Activated naive CD4-positive, alpha-beta T cell treated with anti-CD3 and anti-CD28 coated beads, Interleukin-2, amount 50 U/mL, for 24 hours (primary cell): ENCODE measurements around the gene SLU7.

Experiments used
- H3K27ac Mint-ChIP-seq: one replicate; pipeline ENCODE4 v1.8.0; 2021; ENCODE audit warnings: mild to moderate bottlenecking, mixed read lengths
- H3K27me3 Mint-ChIP-seq: one replicate; pipeline ENCODE4 v1.8.0; 2021; ENCODE audit warnings: mixed read lengths
- H3K36me3 Mint-ChIP-seq: one replicate; pipeline ENCODE4 v1.8.0; 2021; ENCODE audit warnings: mixed read lengths
- H3K4me1 Mint-ChIP-seq: one replicate; pipeline ENCODE4 v1.8.0; 2021; ENCODE audit warnings: mixed read lengths
- H3K4me3 Mint-ChIP-seq: one replicate; pipeline ENCODE4 v1.8.0; 2021; ENCODE audit warnings: mild to moderate bottlenecking, mixed read lengths
- H3K9me3 Mint-ChIP-seq: one replicate; pipeline ENCODE4 v1.8.0; 2021; ENCODE audit warnings: mixed read lengths

Gene SLU7

DNA sequence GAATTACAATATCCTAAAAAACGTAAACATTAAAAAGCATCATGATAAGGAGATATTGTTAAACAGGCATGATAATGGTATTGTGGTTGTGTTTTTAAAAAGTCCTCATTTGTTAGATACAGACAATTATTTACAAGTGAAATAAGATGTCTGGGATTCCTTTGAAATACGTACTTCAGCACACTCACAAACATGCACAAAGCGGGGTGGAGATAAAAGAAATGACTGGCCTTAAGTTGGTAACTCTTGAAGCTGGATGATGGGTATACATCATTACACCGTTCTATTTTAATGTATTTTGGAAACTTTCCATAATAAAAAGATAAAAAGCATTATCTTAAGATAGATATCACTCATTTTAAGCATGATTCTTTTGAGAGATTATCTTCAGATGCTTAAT is 20.1 kb downstream of the SLU7 start:
- Mint-ChIP-seq H3K4me1 (peaks cover 19% of the 10 kb centered on the region), H3K27ac (no peak overlapping the region), H3K27me3 (no peaks in the 10 kb centered on the region), H3K9me3 (no peaks in the 10 kb centered on the region), H3K4me3 (peak overlapping the region; percentile 93), H3K36me3 (peaks cover 6% of the 10 kb centered on the region)

DNA sequence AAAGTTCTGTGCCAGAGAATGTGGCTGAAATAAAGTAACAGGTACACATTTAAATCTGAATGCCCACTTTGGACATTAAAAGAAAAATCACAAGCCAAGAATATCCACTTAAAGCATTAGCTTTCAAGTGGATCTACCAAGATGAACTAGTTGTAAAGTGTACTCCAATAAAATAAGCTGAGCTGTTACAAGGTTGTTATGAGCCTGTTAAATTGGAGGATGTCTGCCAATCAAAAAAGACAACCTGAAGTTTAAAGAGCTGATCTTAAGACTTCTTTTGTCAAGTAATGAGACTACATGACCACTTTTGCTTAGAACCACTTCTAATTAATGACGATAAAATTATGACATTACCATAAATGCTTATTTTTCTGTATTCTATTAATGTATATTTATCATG is 21.4 kb downstream of the SLU7 start:
- peaks cover 2% of the 10 kb centered on the region for H3K36me3 Mint-ChIP-seq

DNA sequence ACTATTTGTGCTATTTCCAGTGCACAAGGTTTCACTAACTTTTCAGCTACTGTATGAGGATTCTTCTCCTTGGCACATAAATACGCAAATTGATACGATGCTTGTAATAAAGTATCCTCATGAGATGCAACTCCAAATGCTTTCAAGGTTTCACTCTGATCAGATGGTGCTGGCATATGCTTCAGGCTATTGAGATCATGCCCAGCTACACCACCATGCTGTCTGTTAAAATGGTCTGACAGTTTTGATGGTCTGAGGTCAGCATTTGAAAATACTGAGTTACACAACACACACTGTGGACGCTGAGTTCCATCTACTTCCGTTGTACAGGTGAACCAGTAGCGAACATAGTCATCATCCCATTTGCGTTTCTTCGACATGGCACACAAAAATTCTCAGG is 23.8 kb downstream of the SLU7 start:
- Mint-ChIP-seq H3K4me1 (peaks cover 13% of the 10 kb centered on the region), H3K4me3 (no peak overlapping the region)

More for the DNA sequence above, 21.4 kb downstream of the SLU7 start:
- H3K9me3 Mint-ChIP-seq: no peaks in the 10 kb centered on the region
- H3K27ac Mint-ChIP-seq: no peak overlapping the region
- H3K4me3 Mint-ChIP-seq: no peak overlapping the region
- H3K4me1 Mint-ChIP-seq: peaks cover 19% of the 10 kb centered on the region
- no peaks in the 10 kb centered on the region for H3K27me3 Mint-ChIP-seq

DNA sequence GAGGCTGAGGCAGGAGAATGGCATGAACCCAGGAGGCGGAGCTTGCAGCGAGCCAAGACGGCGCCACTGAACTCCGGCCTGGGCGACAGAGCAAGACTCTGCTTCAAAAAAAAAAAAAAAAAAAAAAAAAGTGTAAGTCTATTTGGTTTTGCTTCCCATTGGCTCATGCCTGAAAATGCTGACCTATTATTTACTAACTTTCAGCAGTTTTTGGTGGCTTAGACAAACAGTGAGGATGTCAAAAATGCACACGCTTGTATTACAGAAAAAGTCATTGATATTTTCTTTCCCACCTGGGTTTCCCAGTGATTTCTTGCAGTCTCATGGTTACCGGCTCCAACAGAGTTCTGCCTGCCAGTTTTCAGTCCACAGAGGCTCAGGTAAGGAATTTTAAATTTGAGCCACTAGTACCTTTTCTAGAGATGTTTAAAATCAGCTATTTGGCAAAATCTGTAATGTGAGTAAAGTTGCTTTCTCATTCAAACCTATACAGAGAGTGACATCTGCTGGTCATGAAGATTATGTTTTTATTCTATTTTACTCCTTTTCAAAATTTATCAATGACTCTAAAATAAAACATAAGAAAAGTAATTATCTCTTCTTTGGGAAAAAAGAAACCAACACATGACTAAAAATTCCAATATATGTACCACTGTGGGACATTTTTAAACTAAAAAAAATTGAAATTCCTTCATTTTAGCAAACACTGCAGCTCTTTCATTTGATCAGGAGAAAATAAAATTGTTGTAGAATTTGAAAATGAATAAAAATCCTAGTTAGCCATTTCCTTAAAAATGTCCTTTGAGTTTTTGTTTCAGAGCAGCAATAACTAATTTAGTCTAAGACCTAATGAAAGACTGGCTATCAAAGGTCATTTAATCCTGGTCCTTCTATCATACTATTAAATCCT is 27.8 kb downstream of the SLU7 start:
- Mint-ChIP-seq H3K9me3 (peaks cover 8% of the 10 kb centered on the region), H3K4me1 (no peaks in the 10 kb centered on the region), H3K36me3 (peaks cover 4% of the 10 kb centered on the region), H3K27me3 (no peaks in the 10 kb centered on the region), H3K4me3 (no peak overlapping the region), H3K27ac (no peak overlapping the region)

More for the DNA sequence above, 23.8 kb downstream of the SLU7 start:
- H3K9me3 Mint-ChIP-seq: no peaks in the 10 kb centered on the region
- no peaks in the 10 kb centered on the region for H3K27me3 Mint-ChIP-seq
- no peaks in the 10 kb centered on the region for H3K36me3 Mint-ChIP-seq
- H3K27ac Mint-ChIP-seq: no peak overlapping the region

DNA sequence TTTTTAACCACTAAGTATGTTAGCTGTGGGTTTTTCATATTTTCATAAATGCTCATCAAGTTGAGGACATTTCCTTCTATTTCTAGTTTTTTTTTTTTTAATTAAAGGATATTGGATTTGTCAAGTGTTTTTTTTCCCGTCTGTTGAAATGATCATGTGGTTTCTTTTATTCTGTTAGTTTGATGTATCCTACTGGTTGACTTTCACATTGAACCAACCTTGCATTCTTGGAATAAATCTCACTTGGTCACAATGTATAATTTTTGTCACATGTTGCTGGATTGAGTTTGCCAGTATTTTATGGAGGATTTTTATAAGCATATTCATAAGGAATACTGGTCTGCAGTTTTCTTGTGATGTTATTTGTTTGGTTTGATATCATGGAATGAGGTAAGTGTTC is 31.4 kb downstream of the SLU7 start:
- Mint-ChIP-seq H3K27me3 (no peaks in the 10 kb centered on the region), H3K36me3 (peaks cover 4% of the 10 kb centered on the region), H3K9me3 (peaks cover 8% of the 10 kb centered on the region), H3K4me3 (no peak overlapping the region), H3K27ac (no peak overlapping the region), H3K4me1 (no peaks in the 10 kb centered on the region)

DNA sequence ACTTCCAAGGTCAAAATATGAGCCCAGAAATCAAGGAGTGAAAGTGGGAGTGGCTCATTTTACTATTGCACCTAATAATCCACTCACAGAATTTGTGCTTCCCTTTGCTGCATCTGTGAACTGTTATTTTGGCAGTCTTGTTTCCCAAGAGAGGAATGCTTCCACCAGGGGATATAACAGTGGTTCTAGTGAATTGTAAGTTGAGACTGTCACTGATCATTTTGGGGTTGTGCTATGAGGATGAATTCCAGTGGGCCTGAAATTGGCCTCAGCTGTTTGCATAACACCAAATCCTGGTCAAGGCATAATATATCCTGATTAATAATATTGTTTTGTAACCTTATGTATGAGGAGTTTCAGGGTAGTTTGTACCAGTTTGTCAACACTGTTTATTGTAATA is 33.4 kb downstream of the SLU7 start:
- Mint-ChIP-seq H3K4me3 (no peak overlapping the region), H3K4me1 (no peaks in the 10 kb centered on the region), H3K27ac (no peak overlapping the region), H3K36me3 (peaks cover 4% of the 10 kb centered on the region), H3K9me3 (peaks cover 8% of the 10 kb centered on the region), H3K27me3 (no peaks in the 10 kb centered on the region)

DNA sequence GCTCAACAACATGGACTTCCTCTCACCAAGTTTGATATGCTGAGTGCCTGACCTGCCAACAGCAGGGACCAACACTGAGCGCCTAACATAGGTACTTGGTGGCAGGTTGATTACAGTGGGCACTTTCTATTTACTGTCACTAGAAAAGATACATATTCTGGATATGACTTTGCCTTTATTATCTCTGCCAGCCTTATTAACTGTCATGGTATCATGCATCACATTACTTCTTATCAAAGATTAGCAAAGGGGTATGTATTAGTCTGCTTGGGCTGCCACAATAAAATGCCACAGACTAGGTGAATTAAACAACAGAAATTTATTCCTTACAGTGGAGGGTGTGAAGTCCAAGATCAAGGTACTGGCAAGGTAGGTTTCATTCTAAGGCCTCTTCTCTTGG is 34.2 kb downstream of the SLU7 start:
- Mint-ChIP-seq H3K9me3 (peaks cover 8% of the 10 kb centered on the region), H3K4me3 (no peak overlapping the region), H3K36me3 (peaks cover 4% of the 10 kb centered on the region), H3K4me1 (no peaks in the 10 kb centered on the region), H3K27ac (no peak overlapping the region), H3K27me3 (peaks cover 3% of the 10 kb centered on the region)

DNA sequence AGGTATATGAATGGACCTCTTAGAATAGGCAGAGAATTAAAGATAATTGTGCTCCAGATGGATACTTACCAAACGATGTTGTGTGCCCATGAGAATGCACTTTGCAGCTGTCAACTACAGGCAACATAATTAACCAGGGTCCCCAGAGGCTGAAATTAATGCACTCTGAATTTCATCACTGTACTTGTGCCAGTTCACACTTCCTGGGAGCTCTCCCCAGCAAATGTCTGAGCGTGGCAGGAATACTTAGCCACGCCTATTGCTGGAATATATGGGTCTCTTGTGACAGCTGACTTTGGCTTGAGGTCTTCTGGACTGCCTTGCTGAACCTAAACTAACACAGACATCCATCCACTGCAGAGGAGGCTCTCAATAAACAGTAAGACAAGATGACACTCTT is 36.5 kb downstream of the SLU7 start:
- Mint-ChIP-seq H3K36me3 (no peaks in the 10 kb centered on the region), H3K27ac (no peak overlapping the region), H3K4me3 (no peak overlapping the region), H3K9me3 (no peaks in the 10 kb centered on the region), H3K4me1 (no peaks in the 10 kb centered on the region), H3K27me3 (peaks cover 7% of the 10 kb centered on the region)

DNA sequence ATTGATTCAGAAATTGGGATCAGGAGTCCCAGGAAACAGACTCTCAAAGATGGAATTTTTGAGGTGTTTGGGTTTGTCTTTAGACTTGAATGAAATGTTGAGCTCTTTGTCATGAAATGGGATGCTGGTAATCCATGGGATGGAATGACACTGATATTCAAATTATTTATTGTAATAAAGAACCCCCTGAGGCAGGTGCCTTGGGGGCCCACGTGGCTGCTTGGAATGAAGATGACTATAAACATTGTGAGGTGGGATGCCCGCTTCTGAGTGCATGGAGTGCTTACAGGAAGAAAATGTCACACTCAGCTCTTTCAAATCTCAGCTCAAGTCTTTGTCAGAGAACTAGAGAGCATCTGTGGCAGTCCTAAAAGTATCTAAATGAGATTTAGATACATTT is 38.8 kb downstream of the SLU7 start:
- H3K9me3 Mint-ChIP-seq: no peaks in the 10 kb centered on the region
- H3K36me3 Mint-ChIP-seq: no peaks in the 10 kb centered on the region
- H3K27ac Mint-ChIP-seq: no peak overlapping the region
- no peak overlapping the region for H3K4me3 Mint-ChIP-seq
- H3K27me3 Mint-ChIP-seq: peaks cover 20% of the 10 kb centered on the region
- H3K4me1 Mint-ChIP-seq: no peaks in the 10 kb centered on the region

DNA sequence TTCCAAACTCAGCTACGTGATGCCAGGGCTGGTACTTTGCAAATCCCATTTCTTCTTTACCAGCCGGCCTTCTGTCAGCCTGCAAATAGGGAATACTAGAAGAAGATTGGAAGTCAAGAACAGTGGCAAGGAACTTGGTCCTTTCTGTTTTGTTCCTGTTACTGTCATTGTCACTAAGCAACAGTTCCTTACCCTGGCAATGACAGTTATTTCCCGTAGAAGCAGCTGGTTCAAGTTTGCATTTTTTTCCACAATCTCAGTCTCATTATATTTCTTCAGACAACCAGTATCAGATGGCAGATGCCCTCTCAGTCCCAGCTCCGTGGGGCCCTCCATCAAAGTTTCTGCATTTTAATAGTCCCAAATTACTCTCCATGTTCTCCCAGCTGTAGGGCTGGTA is 39.4 kb downstream of the SLU7 start:
- Mint-ChIP-seq H3K36me3 (no peaks in the 10 kb centered on the region), H3K27ac (no peak overlapping the region), H3K27me3 (peaks cover 24% of the 10 kb centered on the region), H3K4me3 (no peak overlapping the region), H3K9me3 (no peaks in the 10 kb centered on the region), H3K4me1 (no peaks in the 10 kb centered on the region)

DNA sequence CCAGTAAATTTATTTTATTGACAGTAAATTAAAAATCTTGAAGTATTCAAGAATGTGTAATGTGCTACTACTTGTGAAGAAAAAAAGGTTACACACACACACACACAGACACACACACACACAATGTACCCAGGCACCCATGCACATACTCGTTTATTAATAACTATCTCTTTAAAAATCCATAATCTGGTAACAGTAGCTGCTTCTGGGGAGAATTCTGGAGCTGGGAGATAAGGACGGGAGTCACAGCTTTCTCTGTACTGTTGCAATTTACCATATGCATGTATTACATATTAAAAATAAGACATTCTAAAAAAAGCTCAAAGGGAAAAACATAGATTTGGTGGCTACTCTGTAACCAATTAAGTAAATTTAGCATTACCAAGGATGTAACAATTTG is 40.6 kb downstream of the SLU7 start:
- H3K36me3 Mint-ChIP-seq: no peaks in the 10 kb centered on the region
- H3K9me3 Mint-ChIP-seq: no peaks in the 10 kb centered on the region
- no peak overlapping the region for H3K4me3 Mint-ChIP-seq
- peaks cover 28% of the 10 kb centered on the region for H3K27me3 Mint-ChIP-seq
- H3K27ac Mint-ChIP-seq: no peak overlapping the region
- no peaks in the 10 kb centered on the region for H3K4me1 Mint-ChIP-seq

DNA sequence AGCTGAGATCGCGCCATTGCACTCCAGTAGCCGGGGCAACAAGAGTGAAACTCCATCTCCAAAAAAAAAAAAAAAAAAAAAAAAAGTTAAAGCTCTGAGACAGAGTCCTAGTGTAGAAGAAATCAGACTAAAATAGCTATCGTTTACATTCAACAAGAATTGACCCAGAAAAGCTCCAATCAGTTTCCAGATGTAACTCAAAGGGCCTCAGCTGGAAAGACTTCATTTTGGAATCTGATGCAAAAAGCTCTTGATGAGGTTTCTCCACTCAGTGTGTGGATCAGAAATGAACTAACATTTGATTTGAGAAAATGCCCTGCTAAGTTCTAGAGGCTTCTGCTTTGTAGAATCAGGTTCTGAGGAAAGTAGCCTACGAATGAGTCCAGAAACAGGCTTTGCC is 41.2 kb downstream of the SLU7 start:
- Mint-ChIP-seq H3K27ac (no peak overlapping the region), H3K4me3 (no peak overlapping the region), H3K4me1 (no peaks in the 10 kb centered on the region), H3K9me3 (no peaks in the 10 kb centered on the region), H3K36me3 (no peaks in the 10 kb centered on the region), H3K27me3 (peaks cover 31% of the 10 kb centered on the region)

DNA sequence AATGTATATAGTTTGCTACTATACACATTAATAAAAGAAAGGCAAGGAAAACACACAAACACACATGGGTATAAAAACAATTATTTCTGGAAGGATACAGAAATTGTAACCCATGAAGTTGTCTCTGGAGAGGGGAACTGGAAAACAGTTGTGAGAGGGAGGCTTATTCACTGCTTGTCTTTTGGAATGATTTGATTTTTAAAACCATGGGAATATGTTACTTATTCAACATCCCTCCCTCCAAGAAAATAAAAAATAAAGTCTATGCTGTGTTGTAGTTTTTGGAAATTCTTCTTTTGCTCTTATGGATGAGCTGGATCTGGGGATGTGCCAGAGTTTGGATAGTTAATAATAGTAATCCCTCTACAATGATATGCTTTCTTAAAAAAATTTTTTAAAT is 42.5 kb downstream of the SLU7 start:
- Mint-ChIP-seq H3K36me3 (no peaks in the 10 kb centered on the region), H3K9me3 (no peaks in the 10 kb centered on the region), H3K4me1 (no peaks in the 10 kb centered on the region), H3K27ac (no peak overlapping the region), H3K4me3 (no peak overlapping the region), H3K27me3 (peaks cover 38% of the 10 kb centered on the region)

DNA sequence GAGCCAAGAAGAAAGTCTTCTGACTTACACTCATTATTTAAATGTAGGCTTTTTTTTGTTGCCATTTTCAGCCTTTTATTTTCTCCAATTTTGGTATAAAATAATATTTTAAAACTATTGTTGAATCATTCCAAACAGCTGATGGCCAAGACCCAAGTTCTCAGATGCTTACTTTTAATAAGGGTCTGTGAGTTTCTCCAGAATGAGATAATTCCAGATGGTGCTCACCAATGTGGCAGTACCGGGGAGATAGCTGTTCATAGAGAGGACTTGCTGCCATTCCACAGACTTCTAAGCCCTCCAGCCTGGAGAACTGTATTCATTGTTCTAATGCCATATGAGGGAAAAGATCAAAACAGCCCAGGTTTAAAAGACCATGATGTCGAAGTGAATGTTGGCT is 43.2 kb downstream of the SLU7 start:
- Mint-ChIP-seq H3K27ac (no peak overlapping the region), H3K4me3 (no peak overlapping the region), H3K36me3 (no peaks in the 10 kb centered on the region), H3K9me3 (no peaks in the 10 kb centered on the region), H3K4me1 (no peaks in the 10 kb centered on the region), H3K27me3 (peaks cover 44% of the 10 kb centered on the region)

DNA sequence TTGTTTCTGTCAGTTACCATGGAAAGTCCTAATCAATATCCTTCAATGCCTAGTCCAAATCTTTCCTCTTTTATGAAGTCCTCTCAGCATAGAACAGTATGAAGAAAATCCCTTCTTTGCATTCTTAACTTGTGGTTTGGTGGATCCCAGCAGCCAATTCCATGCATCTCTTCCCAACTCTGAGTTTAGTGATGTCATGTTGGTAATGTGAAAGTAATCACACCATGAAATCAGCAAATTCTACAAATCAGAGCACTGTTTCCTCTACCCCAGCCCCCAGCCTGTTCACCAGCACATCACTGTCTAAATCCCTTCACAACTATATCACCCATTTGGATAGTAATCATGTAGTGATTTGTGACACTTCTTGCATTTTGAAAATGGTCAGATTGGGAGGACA is 43.7 kb downstream of the SLU7 start:
- no peak overlapping the region for H3K27ac Mint-ChIP-seq
- no peaks in the 10 kb centered on the region for H3K36me3 Mint-ChIP-seq
- no peaks in the 10 kb centered on the region for H3K9me3 Mint-ChIP-seq
- H3K27me3 Mint-ChIP-seq: peaks cover 45% of the 10 kb centered on the region
- H3K4me1 Mint-ChIP-seq: no peaks in the 10 kb centered on the region
- H3K4me3 Mint-ChIP-seq: no peak overlapping the region

DNA sequence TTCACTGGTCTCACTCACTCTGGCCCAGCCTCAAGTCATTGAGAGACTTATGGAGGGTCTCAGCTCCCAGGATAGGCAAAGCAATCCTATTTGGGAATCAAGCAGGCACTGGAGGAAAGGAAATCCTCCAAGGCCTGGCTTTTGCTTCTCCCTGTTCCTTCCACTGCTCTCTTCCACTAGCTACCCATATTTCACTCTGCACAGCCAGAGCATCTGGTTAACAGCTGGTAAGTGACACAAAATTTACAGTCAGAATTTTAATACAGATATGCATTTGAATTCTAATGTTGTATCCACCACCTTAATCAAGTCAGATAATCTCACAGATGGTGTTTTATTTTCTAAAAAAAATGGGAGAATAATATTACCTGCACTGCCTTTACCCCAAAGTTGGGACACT is 47.6 kb downstream of the SLU7 start:
- Mint-ChIP-seq H3K36me3 (no peaks in the 10 kb centered on the region), H3K9me3 (no peaks in the 10 kb centered on the region), H3K4me1 (peaks cover 13% of the 10 kb centered on the region), H3K27ac (no peak overlapping the region), H3K27me3 (peaks cover 56% of the 10 kb centered on the region), H3K4me3 (peak overlapping the region; percentile 23)

DNA sequence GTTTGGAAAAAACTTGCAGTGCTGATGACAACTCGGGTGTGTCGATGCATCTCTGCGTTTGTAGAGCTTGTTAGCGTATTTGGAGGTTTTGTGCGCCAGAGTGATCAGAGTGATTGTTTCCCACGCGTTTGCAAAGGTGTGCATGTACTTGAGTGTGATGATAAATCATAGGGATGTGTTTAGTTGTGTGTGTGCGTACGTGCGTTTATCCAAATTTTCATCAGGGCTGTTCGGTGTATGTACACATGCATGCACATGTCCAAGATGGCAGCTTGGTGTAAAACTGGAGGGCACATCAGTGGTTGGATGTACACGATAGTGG is 48.2 kb downstream of the SLU7 start:
- Mint-ChIP-seq H3K9me3 (no peaks in the 10 kb centered on the region), H3K36me3 (no peaks in the 10 kb centered on the region), H3K4me3 (peak overlapping the region; percentile 23), H3K27me3 (peaks cover 53% of the 10 kb centered on the region), H3K27ac (no peak overlapping the region), H3K4me1 (peaks cover 13% of the 10 kb centered on the region)
